OCI-LY1 (cell line): Measurements from ENCODE around the gene BMPR1B.

Experiments
- H2AFZ ChIP-seq: fragments of 200-600 bp; sonication (generic), shearing (Covaris generic); 2 replicates; pipeline ENCODE4 v1.6.0; 2014; ENCODE audit warnings: antibody characterized with exemption, mild to moderate bottlenecking, low read length
- H3F3A ChIP-seq: fragments of 200-600 bp; sonication (generic), shearing (Covaris generic); 2 replicates; pipeline ENCODE4 v1.6.0; 2014; ENCODE audit warnings: mild to moderate bottlenecking, antibody characterized with exemption, low read length, moderate library complexity; ENCODE audit not compliant: insufficient read depth
- H3K27ac ChIP-seq: fragments of 200-600 bp; sonication (generic); 2 replicates; pipeline ENCODE4 v1.5.1; 2014; ENCODE audit warnings: low read length, mixed run types, mild to moderate bottlenecking, low read depth; ENCODE audit not compliant: poor library complexity, severe bottlenecking
- H3K27me3 ChIP-seq: fragments of 200-600 bp; sonication (generic); 2 replicates; pipeline ENCODE4 v1.6.0; 2014; ENCODE audit warnings: antibody characterized with exemption, mild to moderate bottlenecking, low read length, moderate library complexity; ENCODE audit not compliant: insufficient read depth
- H3K36me3 ChIP-seq: fragments of 200-600 bp; sonication (generic); 2 replicates; pipeline ENCODE4 v1.6.1; 2014; ENCODE audit warnings: mild to moderate bottlenecking, antibody characterized with exemption, low read length, moderate library complexity, mixed read lengths; ENCODE audit not compliant: insufficient read depth
- H3K4me1 ChIP-seq: fragments of 200-600 bp; sonication (generic); 2 replicates; pipeline ENCODE4 v1.5.1; 2014; ENCODE audit warnings: mild to moderate bottlenecking, low read length, moderate library complexity; ENCODE audit not compliant: insufficient read depth, severe bottlenecking
- H3K4me2 ChIP-seq: fragments of 200-600 bp; sonication (generic), shearing (Covaris generic); 2 replicates; pipeline ENCODE4 v1.6.1; 2014; ENCODE audit warnings: low read length
- H3K4me3 ChIP-seq: fragments of 200-600 bp; sonication (generic); 2 replicates; pipeline ENCODE4 v1.5.1; 2014; ENCODE audit warnings: low read length, low read depth, mild to moderate bottlenecking, mixed read lengths; ENCODE audit not compliant: poor library complexity, severe bottlenecking
- H3K79me2 ChIP-seq: fragments of 200-600 bp; shearing (Covaris generic); 2 replicates; pipeline ENCODE4 v1.6.1; 2016; ENCODE audit warnings: mixed run types, low read length, mixed read lengths; ENCODE audit not compliant: insufficient read depth
- H3K9ac ChIP-seq: fragments of 200-600 bp; sonication (generic), shearing (Covaris generic); 2 replicates; pipeline ENCODE4 v1.6.1; 2014; ENCODE audit warnings: mild to moderate bottlenecking, low read length, mixed read lengths
- H3K9me2 ChIP-seq: fragments of 200-600 bp; sonication (generic), shearing (Covaris generic); 2 replicates; pipeline ENCODE4 v1.6.1; 2014; ENCODE audit warnings: low read depth, mild to moderate bottlenecking, low read length, mixed read lengths
- H3K9me3 ChIP-seq: fragments of 200-600 bp; shearing (Covaris generic); 2 replicates; pipeline ENCODE4 v1.6.1; 2014; ENCODE audit warnings: low read length, mixed read lengths
- H4K20me1 ChIP-seq: fragments of 200-600 bp; sonication (generic), shearing (Covaris generic); 2 replicates; pipeline ENCODE4 v1.6.0; 2016; ENCODE audit warnings: mild to moderate bottlenecking, low read length; ENCODE audit not compliant: insufficient read depth
- CTCF ChIP-seq: fragments of 200-600 bp; sonication (generic), shearing (Covaris generic); IDR thresholded peaks from 2 replicates; pipeline ENCODE4 v1.5.1; 2017; ENCODE audit warnings: mild to moderate bottlenecking, antibody characterized with exemption, low read length, moderate library complexity, mixed read lengths
- EZH2 ChIP-seq: fragments of 200-600 bp; sonication (generic), shearing (Covaris generic); IDR thresholded peaks from 2 replicates; pipeline ENCODE4 v1.8.0; 2017; ENCODE audit warnings: borderline replicate concordance, mixed run types, mild to moderate bottlenecking, antibody characterized with exemption, low read length, moderate library complexity, mixed read lengths

The BMPR1B gene

GRCh38 chr4:95193391-95194224 is 435.9 kb downstream of the BMPR1B start:
- Histone ChIP-seq H3F3A (no peaks in the 10 kb centered on the region), H3K36me3 (no peaks in the 10 kb centered on the region), H2AFZ (no peak overlapping the region), H3K79me2 (no peaks in the 10 kb centered on the region), H4K20me1 (no peaks in the 10 kb centered on the region), H3K4me2 (no peak overlapping the region), H3K4me1 (no peaks in the 10 kb centered on the region), H3K9me3 (no peaks in the 10 kb centered on the region), H3K27ac (no peak overlapping the region), H3K4me3 (no peak overlapping the region), H3K9ac (no peak overlapping the region), H3K27me3 (no peaks in the 10 kb centered on the region), H3K9me2 (no peaks in the 10 kb centered on the region)
- TF ChIP-seq CTCF = no peak
- no peak for TF ChIP-seq EZH2

DNA sequence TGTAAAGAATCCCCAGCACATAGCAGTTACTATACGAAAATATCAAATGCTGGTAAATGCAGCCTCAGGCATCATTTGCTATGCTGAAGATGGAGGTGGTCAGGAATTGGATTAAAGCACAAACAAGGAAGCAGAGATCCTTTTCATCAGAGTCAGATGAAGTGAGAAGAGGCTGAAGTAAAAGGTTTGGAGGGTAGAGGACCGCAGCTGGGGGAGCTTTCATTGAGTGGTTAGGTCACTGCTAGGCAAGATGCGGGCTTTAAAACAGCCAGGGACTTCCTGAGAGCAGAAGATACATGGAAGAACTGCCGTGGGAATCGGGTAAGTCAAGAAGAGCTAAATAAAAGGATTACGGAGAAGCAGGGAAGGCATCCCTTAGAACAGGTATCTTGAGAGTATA is 439.6 kb downstream of the BMPR1B start:
- Histone ChIP-seq H3K4me3 (no peak overlapping the region), H3K79me2 (no peaks in the 10 kb centered on the region), H3K27ac (no peak overlapping the region), H3K9me3 (no peaks in the 10 kb centered on the region), H2AFZ (no peak overlapping the region), H3F3A (no peaks in the 10 kb centered on the region), H3K9ac (no peak overlapping the region), H3K4me2 (no peak overlapping the region), H4K20me1 (no peaks in the 10 kb centered on the region), H3K9me2 (no peaks in the 10 kb centered on the region), H3K4me1 (no peaks in the 10 kb centered on the region), H3K27me3 (no peaks in the 10 kb centered on the region), H3K36me3 (no peaks in the 10 kb centered on the region)
- TF ChIP-seq CTCF (no peak), EZH2 (no peak)

GRCh38 chr4:95198961-95199360 is 441.2 kb downstream of the BMPR1B start:
- Histone ChIP-seq H2AFZ (no peak overlapping the region), H3K4me3 (no peak overlapping the region), H3K27me3 (no peaks in the 10 kb centered on the region), H3K9ac (no peak overlapping the region), H3F3A (no peaks in the 10 kb centered on the region), H3K4me1 (no peaks in the 10 kb centered on the region), H3K9me3 (no peaks in the 10 kb centered on the region), H3K36me3 (no peaks in the 10 kb centered on the region), H3K79me2 (no peaks in the 10 kb centered on the region), H3K27ac (no peak overlapping the region), H3K4me2 (no peak overlapping the region), H3K9me2 (no peaks in the 10 kb centered on the region), H4K20me1 (no peaks in the 10 kb centered on the region)
- TF ChIP-seq CTCF = no peak
- no peak for TF ChIP-seq EZH2
